Peyer's patch (tissue), 4 donors: ENCODE measurements around the gene TEX53. TPM values are rescaled to one million over a fixed set of nuclear protein-coding genes. Genes with fewer than 3 reads are reported as not detected.

Experiments
- DNase-seq, 3 donors: peaks; one replicate each; pipeline ENCODE4 v3.0.0-alpha.2; 2017 to 2019
- H3K27ac ChIP-seq, 4 donors: fragments of 200-600 bp; sonication (generic); one replicate each; pipeline ENCODE4 v1.5.1; 2016 to 2019
- H3K27me3 ChIP-seq, 2 donors: fragments of 200-600 bp; sonication (generic); one replicate each; pipeline ENCODE4 v1.5.1; 2019
- H3K36me3 ChIP-seq, 3 donors: fragments of 200-600 bp; sonication (generic); one replicate each; pipeline ENCODE4 v1.5.1; 2016 to 2019
- H3K4me1 ChIP-seq, 4 donors: fragments of 200-600 bp; sonication (generic); one replicate each; pipeline ENCODE4 v1.5.1; 2016 to 2019
- H3K4me3 ChIP-seq, 4 donors: fragments of 200-600 bp; sonication (generic); 1 replicate in 3 of 4; 2 replicates in 1 of 4; pipeline ENCODE4 v1.5.1; 2016 to 2019; ENCODE audit warnings: mild to moderate bottlenecking in 1 of 4
- H3K9me3 ChIP-seq, 4 donors: fragments of 200-600 bp; sonication (generic); one replicate each; pipeline ENCODE4 v1.5.1; 2016 to 2019; ENCODE audit warnings: mild to moderate bottlenecking in 1 of 4
- CTCF ChIP-seq, 6 experiments: fragments of 450-650 bp in 4 of 6; fragments of 200-600 bp in 2 of 6; sonication (generic) in 1 of 6; IDR thresholded peaks; one replicate each; pipeline ENCODE4 v1.5.1; 2017 to 2019; ENCODE audit warnings: antibody characterized with exemption in 6 of 6, mild to moderate bottlenecking in 3 of 6, moderate library complexity in 1 of 6
- POLR2A ChIP-seq, 2 donors: fragments of 450-650 bp; IDR thresholded peaks; one replicate each; pipeline ENCODE4 v1.5.1; 2017; ENCODE audit warnings: antibody characterized with exemption in 2 of 2, mild to moderate bottlenecking in 2 of 2, moderate library complexity in 2 of 2
- total RNA-seq, 4 donors: library from RNA; depleted of rRNA; stranded (reverse); fragments of >200 nt; gene quantifications; one replicate each; pipeline ENCODE4 v1.1.0, GENCODE V29; 2016

Gene TEX53
- total RNA-seq, 4 donors from 2014 or later: not detected

GRCh38 chr9:114674076-114674797 is 16.6 kb upstream of the TEX53 start:
- no peaks in the 10 kb centered on the region for H3K9me3 ChIP-seq
- no peaks in the 10 kb centered on the region for H3K36me3 ChIP-seq
- TF ChIP-seq POLR2A (IDR thresholded peaks at IDR 0.05) (no peak), CTCF (IDR thresholded peaks at IDR 0.05) (no peak)
- H3K27me3 ChIP-seq: no peaks in the 10 kb centered on the region
- no peaks in the 10 kb centered on the region for H3K4me1 ChIP-seq
- no peak overlapping the region for H3K4me3 ChIP-seq
- DNase-seq: no peak
- H3K27ac ChIP-seq: no peak overlapping the region

GRCh38 chr9:114671605-114672004 is 14.0 kb upstream of the TEX53 start:
- no peaks in the 10 kb centered on the region for H3K27me3 ChIP-seq
- no peak overlapping the region for H3K27ac ChIP-seq
- no peaks in the 10 kb centered on the region for H3K4me1 ChIP-seq
- no peak for DNase-seq
- no peaks in the 10 kb centered on the region for H3K36me3 ChIP-seq
- H3K4me3 ChIP-seq: no peak overlapping the region
- TF ChIP-seq POLR2A (IDR thresholded peaks at IDR 0.05): no peak
- no peak for TF ChIP-seq CTCF (IDR thresholded peaks at IDR 0.05)
- no peaks in the 10 kb centered on the region for H3K9me3 ChIP-seq

- Histone ChIP-seq H3K36me3 (no peaks in the 10 kb centered on the region), H3K4me1 (no peaks in the 10 kb centered on the region), H3K4me3 (no peak overlapping the region), H3K9me3 (no peaks in the 10 kb centered on the region), H3K27ac (no peak overlapping the region), H3K27me3 (no peaks in the 10 kb centered on the region)
- TF ChIP-seq CTCF (IDR thresholded peaks at IDR 0.05) (no peak), POLR2A (IDR thresholded peaks at IDR 0.05) (no peak)
- no peak for DNase-seq
Measured at GRCh38 chr9:114669961-114670360, 12.4 kb upstream of the TEX53 start.

- no peak overlapping the region for H3K27ac ChIP-seq
- H3K36me3 ChIP-seq: no peaks in the 10 kb centered on the region
- no peaks in the 10 kb centered on the region for H3K4me1 ChIP-seq
- TF ChIP-seq CTCF (IDR thresholded peaks at IDR 0.05) (no peak), POLR2A (IDR thresholded peaks at IDR 0.05) (no peak)
- no peaks in the 10 kb centered on the region for H3K27me3 ChIP-seq
- no peak for DNase-seq
- H3K4me3 ChIP-seq: no peak overlapping the region
- H3K9me3 ChIP-seq: no peaks in the 10 kb centered on the region
Measured at GRCh38 chr9:114668146-114668545, 10.5 kb upstream of the TEX53 start.

- TF ChIP-seq CTCF (IDR thresholded peaks at IDR 0.05) (no peak), POLR2A (IDR thresholded peaks at IDR 0.05) (no peak)
- Histone ChIP-seq H3K27me3 (no peaks in the 10 kb centered on the region), H3K9me3 (no peaks in the 10 kb centered on the region), H3K36me3 (no peaks in the 10 kb centered on the region), H3K4me1 (no peaks in the 10 kb centered on the region), H3K4me3 (no peak overlapping the region), H3K27ac (no peak overlapping the region)
- no peak for DNase-seq
Measured at GRCh38 chr9:114666851-114667250, 9.2 kb upstream of the TEX53 start.

GRCh38 chr9:114666401-114666800 is 8.8 kb upstream of the TEX53 start:
- Histone ChIP-seq H3K36me3 (no peaks in the 10 kb centered on the region), H3K27ac (no peak overlapping the region), H3K4me3 (no peak overlapping the region), H3K4me1 (no peaks in the 10 kb centered on the region), H3K9me3 (no peaks in the 10 kb centered on the region), H3K27me3 (no peaks in the 10 kb centered on the region)
- DNase-seq: no peak
- no peak for TF ChIP-seq CTCF (IDR thresholded peaks at IDR 0.05)
- TF ChIP-seq POLR2A (IDR thresholded peaks at IDR 0.05): no peak
